ENCODE measurements around the gene C4orf36.
A peak's percentile ranks its signal among the peaks of the same experiment; 100 is the strongest.

C4orf36 gene

GRCh38 chr4:86934771-86935565 is 42.7 kb upstream of the C4orf36 start, which contains the start of gene AFF1:
AFF1 (plus strand) TSS chr4:86935011; CDS start chr4:86948534, 13,523 bp downstream.
- peak within 1 kb of the TSS; percentile 87 for H3K4me3 ChIP-seq (ENCODE audit: low read depth, low read length)
- TF ChIP-seq CTCF (IDR thresholded peaks at IDR 0.05; ENCODE audit: low read depth, low read length), result peak; percentile 20; the same call in 1 of the 2 replicates

GRCh38 chr4:86934147-86934770 is 42.0 kb upstream of the C4orf36 start:
- H3K4me3 ChIP-seq (ENCODE audit: low read depth, low read length), result peak overlapping the region; percentile 87
- TF ChIP-seq CTCF (IDR thresholded peaks at IDR 0.05; ENCODE audit: low read depth, low read length), result no peak

GRCh38 chr4:86928400-86929255 is 36.4 kb upstream of the C4orf36 start:
- H3K4me3 ChIP-seq (ENCODE audit: low read depth, low read length), result no peak overlapping the region
- no peak for TF ChIP-seq CTCF (IDR thresholded peaks at IDR 0.05; ENCODE audit: low read depth, low read length)

GRCh38 chr4:86927843-86928395 is 35.7 kb upstream of the C4orf36 start:
- TF ChIP-seq CTCF (IDR thresholded peaks at IDR 0.05; ENCODE audit: low read depth, low read length), result no peak

GRCh38 chr4:86926435-86927086 is 34.3 kb upstream of the C4orf36 start:
- no peak for TF ChIP-seq CTCF (IDR thresholded peaks at IDR 0.05; ENCODE audit: low read depth, low read length)
- H3K4me3 ChIP-seq (ENCODE audit: low read depth, low read length), result no peak overlapping the region

More at GRCh38 chr4:86927843-86928395, 35.7 kb upstream of the C4orf36 start:
- no peak overlapping the region for H3K4me3 ChIP-seq (ENCODE audit: low read depth, low read length)

- H3K4me3 ChIP-seq (ENCODE audit: low read depth, low read length), result no peak overlapping the region
- no peak for TF ChIP-seq CTCF (IDR thresholded peaks at IDR 0.05; ENCODE audit: low read depth, low read length)
Observed at GRCh38 chr4:86924811-86925210, 32.6 kb upstream of the C4orf36 start.
